ENCODE measurements around the gene GRIK4. TPM values are rescaled to one million over a fixed set of nuclear protein-coding genes. Genes with fewer than 3 reads are reported as not detected.

The GRIK4 gene
- total and polyA plus RNA-seq, 2 donors (not counting 3 experiments of a cell fraction or from before 2014, with no cell fraction given): 0.81 to 1.6 TPM

DNA sequence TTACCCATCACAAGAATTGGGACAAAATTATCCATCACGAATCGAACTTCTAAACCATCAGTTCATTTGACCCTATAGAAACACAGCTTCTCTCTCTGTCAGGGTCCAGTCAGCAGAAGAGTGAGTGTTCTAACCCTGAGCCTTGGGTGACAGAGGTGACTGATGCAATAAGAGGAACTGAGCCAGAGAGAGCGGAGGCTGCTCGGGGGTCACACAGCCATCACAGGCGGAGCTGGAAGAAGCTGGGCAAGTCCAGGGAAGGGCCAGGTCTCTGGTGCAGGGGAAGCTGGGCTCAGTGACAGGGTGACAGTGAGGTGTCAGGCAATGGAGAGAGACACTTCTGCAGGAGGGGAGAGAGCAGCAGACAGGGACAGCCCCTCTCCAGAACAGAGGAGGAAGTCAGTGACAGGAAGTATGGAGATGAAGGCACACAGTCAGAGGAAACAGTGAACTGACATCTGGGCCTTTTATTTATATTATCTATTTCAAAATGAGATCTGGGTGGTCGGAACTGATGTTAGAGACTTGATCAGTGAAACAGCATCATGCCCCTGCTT is 328.4 kb downstream of the GRIK4 start:
- no peaks in the 10 kb centered on the region for H3K4me1 ChIP-seq (ENCODE audit: control insufficient read depth, extremely low read depth, insufficient read depth, low read length)
- POLR2A ChIA-PET: no interaction called here
- no peaks in the 10 kb centered on the region for H4K20me1 ChIP-seq (replicated peaks; ENCODE audit: control insufficient read depth, extremely low read depth, insufficient read depth, low read length)
- no peaks in the 10 kb centered on the region for H3K9me3 ChIP-seq (replicated peaks; ENCODE audit: control insufficient read depth, insufficient read depth, low read length)
- H3K36me3 ChIP-seq (ENCODE audit: control insufficient read depth in 2 of 2, extremely low read depth in 1 of 2, insufficient read depth in 2 of 2, low read length in 2 of 2): no peaks in the 10 kb centered on the region
- H3K4me2 ChIP-seq (ENCODE audit: insufficient read depth, low read length): no peak overlapping the region
- intact Hi-C loops (cut with micrococcal nuclease) (no loop called here), dilution Hi-C loops (cut with MboI; ENCODE audit: extremely low pct_ligation_motif_present, low sequenced_read_pairs) (no loop called here)
- no peak overlapping the region for H2AFZ ChIP-seq (ENCODE audit: low read depth, low read length)
- H3K79me2 ChIP-seq (ENCODE audit: control insufficient read depth, insufficient read depth, low read length): no peaks in the 10 kb centered on the region
- FAIRE-seq: no peak
- peaks cover 0 to 3% of the 10 kb centered on the region in 2 experiments for H3K27me3 ChIP-seq (ENCODE audit: control insufficient read depth in 2 of 2, insufficient read depth in 2 of 2, low read length in 2 of 2)
- CTCF ChIA-PET: no interaction called here
- no peaks in the 10 kb centered on the region for H3K9me1 ChIP-seq (replicated peaks; ENCODE audit: control insufficient read depth, extremely low read depth, insufficient read depth, low read length)
- H3K4me3 ChIP-seq (replicated peaks in 1 of 3; ENCODE audit: insufficient read depth in 1 of 3, low read depth in 1 of 3, low read length in 3 of 3): no peak overlapping the region
- no peak overlapping the region for H3K9ac ChIP-seq (replicated peaks; ENCODE audit: extremely low read depth, insufficient read depth, low read length)
- no TSS peak for BruUV-seq (replicated peaks)
- no peak overlapping the region for H3K27ac ChIP-seq (ENCODE audit: insufficient read depth, low read depth, low read length)
- TF ChIP-seq MYC (IDR thresholded peaks at IDR 0.05; ENCODE audit: low read depth, low read length): no peak
- no peak for TF ChIP-seq GATA2 (IDR thresholded peaks at IDR 0.05; ENCODE audit: insufficient read depth, insufficient read length, low read depth, low read length)
- no peak for TF ChIP-seq JUN (IDR thresholded peaks at IDR 0.05; ENCODE audit: borderline replicate concordance, insufficient read depth, insufficient read length, low read depth)
- no peak for TF ChIP-seq POLR2A (IDR thresholded peaks at IDR 0.05; ENCODE audit: low read depth, low read length)
- TF ChIP-seq, protein P1, sequence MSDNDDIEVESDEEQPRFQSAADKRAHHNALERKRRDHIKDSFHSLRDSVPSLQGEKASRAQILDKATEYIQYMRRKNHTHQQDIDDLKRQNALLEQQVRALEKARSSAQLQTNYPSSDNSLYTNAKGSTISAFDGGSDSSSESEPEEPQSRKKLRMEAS (IDR thresholded peaks at IDR 0.05; ENCODE audit: insufficient read depth, insufficient read length): no peak
- TF ChIP-seq, protein P2, sequence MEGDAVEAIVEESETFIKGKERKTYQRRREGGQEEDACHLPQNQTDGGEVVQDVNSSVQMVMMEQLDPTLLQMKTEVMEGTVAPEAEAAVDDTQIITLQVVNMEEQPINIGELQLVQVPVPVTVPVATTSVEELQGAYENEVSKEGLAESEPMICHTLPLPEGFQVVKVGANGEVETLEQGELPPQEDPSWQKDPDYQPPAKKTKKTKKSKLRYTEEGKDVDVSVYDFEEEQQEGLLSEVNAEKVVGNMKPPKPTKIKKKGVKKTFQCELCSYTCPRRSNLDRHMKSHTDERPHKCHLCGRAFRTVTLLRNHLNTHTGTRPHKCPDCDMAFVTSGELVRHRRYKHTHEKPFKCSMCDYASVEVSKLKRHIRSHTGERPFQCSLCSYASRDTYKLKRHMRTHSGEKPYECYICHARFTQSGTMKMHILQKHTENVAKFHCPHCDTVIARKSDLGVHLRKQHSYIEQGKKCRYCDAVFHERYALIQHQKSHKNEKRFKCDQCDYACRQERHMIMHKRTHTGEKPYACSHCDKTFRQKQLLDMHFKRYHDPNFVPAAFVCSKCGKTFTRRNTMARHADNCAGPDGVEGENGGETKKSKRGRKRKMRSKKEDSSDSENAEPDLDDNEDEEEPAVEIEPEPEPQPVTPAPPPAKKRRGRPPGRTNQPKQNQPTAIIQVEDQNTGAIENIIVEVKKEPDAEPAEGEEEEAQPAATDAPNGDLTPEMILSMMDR (IDR thresholded peaks at IDR 0.05; ENCODE audit: extremely low read depth in 1 of 2, insufficient read depth in 1 of 2, low read depth in 1 of 2, low read length in 2 of 2): no peak
- TF ChIP-seq POLR2AphosphoS5 (IDR thresholded peaks at IDR 0.05; ENCODE audit: insufficient read depth, low read depth, low read length): no peak
- no peak for TF ChIP-seq EZH2 (IDR thresholded peaks at IDR 0.05; ENCODE audit: borderline replicate concordance, low read depth, low read length, severe bottlenecking)
- TF ChIP-seq FOS (IDR thresholded peaks at IDR 0.05; ENCODE audit: borderline replicate concordance, insufficient read depth, low read length): no peak
- no peak for DNase-seq (ENCODE audit: low read depth, low spot score)
